Measurements from ENCODE around the gene DMXL2.

- no peak for TF ChIP-seq POLR2A (IDR thresholded peaks at IDR 0.05)
- TF ChIP-seq CTCF (IDR thresholded peaks at IDR 0.05), result no peak
- no peak for TF ChIP-seq POLR2AphosphoS5 (IDR thresholded peaks at IDR 0.05)
- TF ChIP-seq EP300 (IDR thresholded peaks at IDR 0.05), result no peak
Observed at GRCh38 chr15:51444112-51444511, 178.5 kb downstream of the DMXL2 start.
